DMS 273 treated with DMSO at 0.1 percent for 48 hours (cell line): ENCODE measurements around the gene LRFN2.

ENCODE experiments used
- DNase-seq: peaks from one replicate; lab custom pipeline; 2025; lab: John Stamatoyannopoulos, UW

The LRFN2 gene

GRCh38 chr6:40543776-40544175 is 43.4 kb downstream of the LRFN2 start:
- no peak for DNase-seq

GRCh38 chr6:40543146-40543545 is 44.0 kb downstream of the LRFN2 start:
- DNase-seq = no peak

GRCh38 chr6:40542175-40542764 is 44.9 kb downstream of the LRFN2 start:
- DNase-seq = no peak

GRCh38 chr6:40541556-40542174 is 45.5 kb downstream of the LRFN2 start:
- DNase-seq = no peak

- DNase-seq = no peak
These were observed 46.4 kb downstream of the LRFN2 start for GRCh38 chr6:40540790-40541189.

GRCh38 chr6:40539853-40540252 is 47.3 kb downstream of the LRFN2 start:
- DNase-seq = no peak

- no peak for DNase-seq
These were observed 48.6 kb downstream of the LRFN2 start for GRCh38 chr6:40538556-40538955.

- DNase-seq = no peak
These were observed 49.7 kb downstream of the LRFN2 start for GRCh38 chr6:40537446-40537845.

- DNase-seq = no peak
These were observed 50.7 kb downstream of the LRFN2 start for GRCh38 chr6:40536442-40536841.

- DNase-seq = no peak
These were observed 51.3 kb downstream of the LRFN2 start for GRCh38 chr6:40535819-40536380.

GRCh38 chr6:40535110-40535818 is 51.9 kb downstream of the LRFN2 start:
- DNase-seq = no peak

- DNase-seq = no peak
These were observed 54.7 kb downstream of the LRFN2 start for GRCh38 chr6:40532349-40533000.

GRCh38 chr6:40529919-40530318 is 57.2 kb downstream of the LRFN2 start:
- no peak for DNase-seq

- DNase-seq = no peak
These were observed 58.1 kb downstream of the LRFN2 start for GRCh38 chr6:40529040-40529439.

- no peak for DNase-seq
These were observed 59.1 kb downstream of the LRFN2 start for GRCh38 chr6:40528051-40528450.

- no peak for DNase-seq
These were observed 61.1 kb downstream of the LRFN2 start for GRCh38 chr6:40526036-40526435.

- DNase-seq = no peak
These were observed 62.2 kb downstream of the LRFN2 start for GRCh38 chr6:40524797-40525585.

- DNase-seq = no peak
These were observed 63.5 kb downstream of the LRFN2 start for GRCh38 chr6:40523505-40524172.

- DNase-seq = no peak
These were observed 65.7 kb downstream of the LRFN2 start for GRCh38 chr6:40521496-40521895.

- DNase-seq = no peak
These were observed 66.5 kb downstream of the LRFN2 start for GRCh38 chr6:40520678-40521077.

- DNase-seq = no peak
These were observed 67.1 kb downstream of the LRFN2 start for GRCh38 chr6:40520084-40520483.
